HepG2 (cell line): ENCODE data around the gene SH3BP2. TPM values are rescaled to one million over a fixed set of nuclear protein-coding genes. Genes with fewer than 3 reads are reported as not detected.

ENCODE experiments used
- ATAC-seq: fragments of 200-7000 bp; cut with Tn5 transposase; 3 replicates; pipeline ENCODE4 v1.9.1; 2020; ENCODE audit warnings: mild to moderate bottlenecking, moderate library complexity
- Bru-seq: library from RNA; stranded (reverse); fragments of 400-500 nt; gene quantifications from one replicate; lab custom pipeline; 2021; lab: Mats Ljungman, UMichigan
- BruChase-seq, 2 experiments: library from RNA; stranded (reverse); fragments of 400-500 nt; gene quantifications; one replicate each; lab custom pipeline; 2021; lab: Mats Ljungman, UMichigan
- BruUV-seq: library from RNA; stranded (reverse); fragments of 400-500 nt; replicated peaks from 2 replicates; lab custom pipeline; 2021; lab: Mats Ljungman, UMichigan
- CTCF ChIA-PET: fragments of 300-600 bp; formaldehyde crosslinking; extraction: SDS; loops from one replicate; lab custom pipeline; 2021; ENCODE audit warnings: low total read pairs, inconsistent platforms, low intra/inter-chr PET ratio; lab: Yijun Ruan, JAX
- POLR2A ChIA-PET: fragments of 350-600 bp; sonication (Branson Sonifier 250); formaldehyde crosslinking; loops from one replicate; lab custom pipeline; 2020; ENCODE audit warnings: antibody characterized with exemption, inconsistent platforms; lab: Yijun Ruan, JAX
- DNase-seq: peaks from one replicate; pipeline ENCODE4 v3.0.0-alpha.2; 2015; ENCODE audit warnings: low spot score
- FAIRE-seq: peaks from 3 replicates; lab custom pipeline; 2011; peaks lifted over from hg19 to GRCh38; lab: Jason Lieb, UNC
- H2AFZ ChIP-seq: one replicate; pipeline ENCODE4 v1.6.1; 2011; ENCODE audit warnings: low read length, inconsistent platforms
- H3K27ac ChIP-seq: fragments of 300-600 bp; 3 replicates; pipeline ENCODE4 v1.8.0; 2011; ENCODE audit warnings: mixed run types, mild to moderate bottlenecking, mixed read lengths, low read length, inconsistent platforms; ENCODE audit not compliant: insufficient read depth; ENCODE audit errors: extremely low read length
- H3K27me3 ChIP-seq, 2 experiments: fragments of 200-600 bp in 1 of 2; 2 replicates in 1 of 2; 3 replicates in 1 of 2; pipeline versions ENCODE4 v1.6.0 to v1.8.0; 2011; ENCODE audit warnings: low read length in 2 of 2, mild to moderate bottlenecking in 2 of 2, moderate library complexity in 2 of 2, inconsistent platforms in 1 of 2; ENCODE audit not compliant: insufficient read depth in 2 of 2, control insufficient read depth in 1 of 2
- H3K36me3 ChIP-seq, 2 experiments: fragments of 200-600 bp in 1 of 2; replicated peaks in 1 of 2; 2 replicates in 1 of 2; 3 replicates in 1 of 2; pipeline versions ENCODE4 v1.5.1 to v1.8.0; 2011; ENCODE audit warnings: low read length in 2 of 2, inconsistent platforms in 1 of 2; ENCODE audit not compliant: insufficient read depth in 2 of 2, control insufficient read depth in 1 of 2
- H3K4me1 ChIP-seq: 2 replicates; pipeline ENCODE4 v1.5.1; 2012; ENCODE audit warnings: low read length, inconsistent platforms; ENCODE audit not compliant: insufficient read depth
- H3K4me2 ChIP-seq: 2 replicates; pipeline ENCODE4 v1.6.0; 2011; ENCODE audit warnings: low read depth, low read length, inconsistent platforms
- H3K4me3 ChIP-seq, 3 experiments: fragments of 200-600 bp in 1 of 3; sonication (generic), shearing (Covaris generic) in 1 of 3; replicated peaks in 1 of 3; 2 replicates each; pipeline ENCODE4 v1.5.1; 2011 to 2016; ENCODE audit warnings: low read length in 3 of 3, inconsistent platforms in 2 of 3, low read depth in 2 of 3, mild to moderate bottlenecking in 2 of 3, control low read depth in 1 of 3, mixed read lengths in 1 of 3; ENCODE audit not compliant: insufficient read depth in 1 of 3
- H3K79me2 ChIP-seq: one replicate; pipeline ENCODE4 v1.6.1; 2011; ENCODE audit warnings: low read length, inconsistent platforms; ENCODE audit not compliant: insufficient read depth
- H3K9ac ChIP-seq: 2 replicates; pipeline ENCODE4 v1.6.0; 2011; ENCODE audit warnings: mild to moderate bottlenecking, low read depth, low read length, inconsistent platforms; ENCODE audit not compliant: insufficient read depth
- H3K9me3 ChIP-seq: 2 replicates; pipeline ENCODE4 v1.5.1; 2012; ENCODE audit warnings: mild to moderate bottlenecking, low read length
- H4K20me1 ChIP-seq: 2 replicates; pipeline ENCODE4 v1.6.0; 2011; ENCODE audit warnings: inconsistent platforms, mild to moderate bottlenecking, low read length, moderate library complexity; ENCODE audit not compliant: insufficient read depth
- TBX2 ChIP-seq: sonication (generic); formaldehyde crosslinking; IDR thresholded peaks from 2 replicates; pipeline ENCODE4 v1.5.0; 2020; ENCODE audit warnings: missing genetic modification reagents, mild to moderate bottlenecking, borderline replicate concordance
- TEAD2 ChIP-seq: sonication (generic); formaldehyde crosslinking; IDR thresholded peaks from 2 replicates; pipeline ENCODE4 v1.9.0; 2021; ENCODE audit warnings: missing genetic modification reagents
- ZBTB42 ChIP-seq: sonication (generic); formaldehyde crosslinking; IDR thresholded peaks from 2 replicates; pipeline ENCODE4 v1.5.0; 2020; ENCODE audit warnings: mild to moderate bottlenecking, missing genetic modification reagents
- ZNF619 ChIP-seq: sonication (generic); formaldehyde crosslinking; IDR thresholded peaks from 2 replicates; pipeline ENCODE4 v1.4.0; 2020; ENCODE audit warnings: mild to moderate bottlenecking, missing genetic modification reagents
- ZNF878 ChIP-seq: sonication (generic); formaldehyde crosslinking; IDR thresholded peaks from 2 replicates; pipeline ENCODE4 v1.8.1; 2023; ENCODE audit warnings: mild to moderate bottlenecking, missing genetic modification reagents, moderate library complexity
- WGBS: methylation state at CpG from one replicate; pipeline ENCODE4 v1.1.6; 2017; ENCODE audit warnings: low lambda C conversion rate; 5-methylcytosine and 5-hydroxymethylcytosine counted together
- in situ Hi-C: cut with HindIII; loops from 2 replicates; pipeline ENCODE4 v1.10.0; 2017; ENCODE audit warnings: low pct_unique_long_range_greater_than_20kb; ENCODE audit not compliant: extremely low pct_ligation_motif_present
- intact Hi-C: fragments of 100-400 bp; cut with micrococcal nuclease; formaldehyde crosslinking; loops from one replicate; pipeline ENCODE4 v1.10.0; 2022; ENCODE audit not compliant: unreplicated experiment
- long read RNA-seq, 2 experiments: library from RNA in 1 of 2; library from polyadenylated mRNA in 1 of 2; stranded (forward) in 1 of 2; unstranded in 1 of 2; transcript quantifications; one replicate each; pipeline ENCODE4 v2.0.0, GENCODE V29; 2019 to 2022
- polyA minus RNA-seq, 3 experiments: library from RNA; depleted of rRNA, polyadenylated mRNA; stranded (reverse); fragments of >200 nt; gene quantifications; 2 replicates each; pipeline ENCODE4 v1.2.3, GENCODE V29; 2011; ENCODE audit warnings: low replicate concordance in 1 of 3
- polyA plus RNA-seq, 8 experiments: library from polyadenylated mRNA; depleted of rRNA in 3 of 8; stranded (reverse) in 7 of 8; unstranded in 1 of 8; fragments of >200 nt; fragmentation: Illumina TruSeq in 4 of 8; extraction: Trizol in 4 of 8; gene quantifications; 2 replicates each; pipeline versions ENCODE4 v1.2.1 to v1.2.3, GENCODE V29; 2011 to 2016; ENCODE audit warnings: low read depth in 4 of 8, missing spikeins in 1 of 8, mixed read lengths in 1 of 8; ENCODE audit not compliant: insufficient read depth in 1 of 8
- total RNA-seq, 5 experiments: library from RNA; depleted of rRNA; stranded (reverse); fragments of >200 nt; fragmentation: Illumina TruSeq; extraction: Trizol; gene quantifications; 2 replicates each; pipeline ENCODE4 v1.2.3, GENCODE V29; 2016; ENCODE audit warnings: low read depth in 1 of 5
- TF ChIP-seq, protein P1 (sequence below): IDR thresholded peaks from 2 replicates; pipeline ENCODE4 v1.6.1; 2016
- TF ChIP-seq, protein P2 (sequence below): sonication (generic); formaldehyde crosslinking; IDR thresholded peaks from 2 replicates; pipeline ENCODE4 v1.4.0; 2020; ENCODE audit warnings: missing genetic modification reagents, borderline replicate concordance

The SH3BP2 gene, protein sequence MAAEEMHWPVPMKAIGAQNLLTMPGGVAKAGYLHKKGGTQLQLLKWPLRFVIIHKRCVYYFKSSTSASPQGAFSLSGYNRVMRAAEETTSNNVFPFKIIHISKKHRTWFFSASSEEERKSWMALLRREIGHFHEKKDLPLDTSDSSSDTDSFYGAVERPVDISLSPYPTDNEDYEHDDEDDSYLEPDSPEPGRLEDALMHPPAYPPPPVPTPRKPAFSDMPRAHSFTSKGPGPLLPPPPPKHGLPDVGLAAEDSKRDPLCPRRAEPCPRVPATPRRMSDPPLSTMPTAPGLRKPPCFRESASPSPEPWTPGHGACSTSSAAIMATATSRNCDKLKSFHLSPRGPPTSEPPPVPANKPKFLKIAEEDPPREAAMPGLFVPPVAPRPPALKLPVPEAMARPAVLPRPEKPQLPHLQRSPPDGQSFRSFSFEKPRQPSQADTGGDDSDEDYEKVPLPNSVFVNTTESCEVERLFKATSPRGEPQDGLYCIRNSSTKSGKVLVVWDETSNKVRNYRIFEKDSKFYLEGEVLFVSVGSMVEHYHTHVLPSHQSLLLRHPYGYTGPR
- total RNA-seq (2016; rRNA removed; fragmentation: Illumina TruSeq; extraction: Trizol) (7.0 and 16.9 TPM in 2 replicates), polyA plus RNA-seq (2011; rRNA removed) (34.5 and 38.6 TPM in 2 replicates), polyA minus RNA-seq (2011; rRNA and poly(A)+ RNA removed; ENCODE audit: low replicate concordance) (33.1 and 43.4 TPM in 2 replicates), Bru-seq, nascent RNA (percentile 68 among the genes with signal in this experiment), BruChase-seq, experiment 1, labeled RNA remaining after a 6-hour chase (percentile 85 among the genes with signal in this experiment), BruChase-seq, experiment 2, labeled RNA remaining after a 2-hour chase (percentile 80 among the genes with signal in this experiment)
- total RNA-seq (2016; cell fraction: cytosol; rRNA removed; fragmentation: Illumina TruSeq; extraction: Trizol; ENCODE audit: low read depth): 8.3 and 8.9 TPM in 2 replicates
- 6.0 and 17.5 TPM in 2 replicates for total RNA-seq (2016; cell fraction: insoluble cytoplasmic fraction; rRNA removed; fragmentation: Illumina TruSeq; extraction: Trizol)
- total RNA-seq (2016; cell fraction: membrane; rRNA removed; fragmentation: Illumina TruSeq; extraction: Trizol): 10.1 and 13.2 TPM in 2 replicates
- total RNA-seq (2016; cell fraction: nucleus; rRNA removed; fragmentation: Illumina TruSeq; extraction: Trizol): 24.2 and 26.2 TPM in 2 replicates
- polyA plus RNA-seq (2011; cell fraction: cytosol; rRNA removed): 9.0 and 10.4 TPM in 2 replicates
- polyA plus RNA-seq (2011; cell fraction: nucleus; rRNA removed): 190 and 200 TPM in 2 replicates
- polyA plus RNA-seq (2012): 8.5 and 20.0 TPM in 2 replicates
- 8.6 and 9.1 TPM in 2 replicates for polyA plus RNA-seq (2016; cell fraction: cytosol; fragmentation: Illumina TruSeq; extraction: Trizol; ENCODE audit: low read depth)
- 8.9 and 10.1 TPM in 2 replicates for polyA plus RNA-seq (2016; cell fraction: insoluble cytoplasmic fraction; fragmentation: Illumina TruSeq; extraction: Trizol; ENCODE audit: low read depth)
- 12.6 and 15.4 TPM in 2 replicates for polyA plus RNA-seq (2016; cell fraction: membrane; fragmentation: Illumina TruSeq; extraction: Trizol; ENCODE audit: low read depth)
- polyA plus RNA-seq (2016; cell fraction: nucleus; fragmentation: Illumina TruSeq; extraction: Trizol; ENCODE audit: insufficient read depth, low read depth): 68.6 and 68.9 TPM in 2 replicates
- 8.4 and 8.5 TPM in 2 replicates for polyA minus RNA-seq (2011; cell fraction: cytosol; rRNA and poly(A)+ RNA removed)
- 60.7 and 63.2 TPM in 2 replicates for polyA minus RNA-seq (2011; cell fraction: nucleus; rRNA and poly(A)+ RNA removed)
- long read RNA-seq, experiment 1, partial matches to known transcripts: 3 of 8 reads
- long read RNA-seq, experiment 1, other reads (novel, unspliced or antisense): 4 of 8 reads
- long read RNA-seq, experiment 2, transcript SH3BP2-204 (13 exons, 2,265 nt): major isoform, 14 of 72 reads
- long read RNA-seq, experiment 2, partial matches to known transcripts: 10 of 72 reads
- long read RNA-seq, experiment 2, other reads (novel, unspliced or antisense): 46 of 72 reads

DNA sequence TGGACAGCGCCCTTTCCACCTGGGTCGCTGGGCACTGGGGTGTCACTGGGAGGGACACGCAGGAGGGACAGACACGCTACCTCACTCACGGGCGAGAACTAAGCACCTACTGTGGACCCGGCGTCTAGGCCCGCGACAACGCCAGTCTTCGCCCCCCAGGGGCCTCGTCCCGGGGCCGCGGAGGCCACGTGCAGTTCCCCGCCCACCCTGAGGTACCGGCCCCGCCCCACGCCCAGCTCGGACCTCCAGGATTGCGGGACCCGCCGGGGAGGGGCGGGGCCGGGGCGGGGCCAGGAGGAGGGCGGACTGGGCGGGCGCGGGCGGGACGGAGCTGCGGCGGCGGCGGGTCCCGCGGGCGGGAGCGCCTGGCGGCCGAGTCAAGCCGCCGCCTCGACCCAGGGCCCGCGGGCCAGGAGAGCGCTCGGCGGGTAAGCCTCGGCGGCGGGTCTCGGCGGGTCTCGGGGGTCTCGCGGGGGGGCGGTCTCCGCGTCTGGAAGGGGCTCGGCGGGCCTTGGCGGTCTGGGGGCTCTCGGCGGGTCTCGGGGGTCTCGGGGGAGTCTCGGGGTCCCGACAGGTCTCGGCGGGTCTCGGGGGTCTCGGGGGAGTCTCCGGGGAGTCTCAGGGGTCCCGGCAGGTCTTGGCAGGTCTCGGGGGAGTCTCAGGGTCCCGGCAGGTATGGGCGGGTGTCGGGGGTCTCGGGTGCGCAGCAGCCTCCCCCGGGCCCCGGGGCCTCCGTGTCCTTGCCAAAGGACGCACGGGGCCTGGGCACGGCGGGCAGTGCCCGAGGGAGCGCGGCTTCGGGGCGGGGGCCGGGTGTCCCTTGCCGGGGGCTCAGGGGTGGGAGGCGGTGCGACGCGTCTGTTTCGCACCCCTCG lies at the start of gene SH3BP2:
TSS of gene SH3BP2 (plus strand) at position 375 of the 875 bp plus-strand sequence. CDS start 27,533 bp downstream, outside the sequence.
- Histone ChIP-seq H3K9ac (peak within 1 kb of the TSS; percentile 68), H3K4me2 (peak within 1 kb of the TSS; percentile 88), H3K27me3 (no peaks in the 10 kb centered on the region), H3K79me2 (peaks cover 35% of the 10 kb centered on the region), H2AFZ (no peak within 1 kb of the TSS), H3K27ac (peak within 1 kb of the TSS; percentile 67), H4K20me1 (no peaks in the 10 kb centered on the region), H3K4me3 (peak within 1 kb of the TSS; percentile 66 to 75 (median 75)), H3K36me3 (peaks cover 1 to 11% of the 10 kb centered on the region in 2 experiments; a peak in 2 of 5 replicates), H3K4me1 (peaks cover 93% of the 10 kb centered on the region), H3K9me3 (no peaks in the 10 kb centered on the region)
- in situ Hi-C loops: loop anchor here (5.0 kb wide), 1 partner anchor 36 kb away; the partner anchor contains the start of gene TNIP2
- intact Hi-C loops: loop anchor here (5.0 kb wide), 1 partner anchor 49 kb away; the partner anchor contains the start of gene ADD1
- DNase-seq (peak; percentile 63), ATAC-seq (peak; percentile 41), FAIRE-seq (no peak)
- CTCF ChIA-PET: no interaction called here
- POLR2A ChIA-PET: interaction anchor here (0.5 to 5.7 kb wide), 9 partner anchors 7 to 257 kb away, joined by 3 to 65 read pairs (median 4); partner anchors contain the start of genes FAM193A and TNIP2
- no TSS peak for BruUV-seq
- WGBS: no CpG with 5 or more reads among the region's 104 CpGs
- TF ChIP-seq, protein P1, sequence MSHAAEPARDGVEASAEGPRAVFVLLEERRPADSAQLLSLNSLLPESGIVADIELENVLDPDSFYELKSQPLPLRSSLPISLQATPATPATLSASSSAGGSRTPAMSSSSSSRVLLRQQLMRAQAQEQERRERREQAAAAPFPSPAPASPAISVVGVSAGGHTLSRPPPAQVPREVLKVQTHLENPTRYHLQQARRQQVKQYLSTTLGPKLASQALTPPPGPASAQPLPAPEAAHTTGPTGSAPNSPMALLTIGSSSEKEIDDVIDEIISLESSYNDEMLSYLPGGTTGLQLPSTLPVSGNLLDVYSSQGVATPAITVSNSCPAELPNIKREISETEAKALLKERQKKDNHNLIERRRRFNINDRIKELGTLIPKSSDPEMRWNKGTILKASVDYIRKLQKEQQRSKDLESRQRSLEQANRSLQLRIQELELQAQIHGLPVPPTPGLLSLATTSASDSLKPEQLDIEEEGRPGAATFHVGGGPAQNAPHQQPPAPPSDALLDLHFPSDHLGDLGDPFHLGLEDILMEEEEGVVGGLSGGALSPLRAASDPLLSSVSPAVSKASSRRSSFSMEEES: 0 out of 2 replicates have a peak, but pooled peaks have one; percentile 55
- TF ChIP-seq ZNF619 (CRISPR knock-in tag) (no peak), ZNF878 (CRISPR knock-in tag) (peak; percentile 48; the same call in 1 of the 2 replicates), ZBTB42 (no peak), TEAD2 (CRISPR knock-in tag) (0 out of 2 replicates have a peak, but pooled peaks have one; percentile 34), TBX2 (CRISPR knock-in tag) (peak; percentile 52; the same call in 1 of the 2 replicates)
- TF ChIP-seq, protein P2, sequence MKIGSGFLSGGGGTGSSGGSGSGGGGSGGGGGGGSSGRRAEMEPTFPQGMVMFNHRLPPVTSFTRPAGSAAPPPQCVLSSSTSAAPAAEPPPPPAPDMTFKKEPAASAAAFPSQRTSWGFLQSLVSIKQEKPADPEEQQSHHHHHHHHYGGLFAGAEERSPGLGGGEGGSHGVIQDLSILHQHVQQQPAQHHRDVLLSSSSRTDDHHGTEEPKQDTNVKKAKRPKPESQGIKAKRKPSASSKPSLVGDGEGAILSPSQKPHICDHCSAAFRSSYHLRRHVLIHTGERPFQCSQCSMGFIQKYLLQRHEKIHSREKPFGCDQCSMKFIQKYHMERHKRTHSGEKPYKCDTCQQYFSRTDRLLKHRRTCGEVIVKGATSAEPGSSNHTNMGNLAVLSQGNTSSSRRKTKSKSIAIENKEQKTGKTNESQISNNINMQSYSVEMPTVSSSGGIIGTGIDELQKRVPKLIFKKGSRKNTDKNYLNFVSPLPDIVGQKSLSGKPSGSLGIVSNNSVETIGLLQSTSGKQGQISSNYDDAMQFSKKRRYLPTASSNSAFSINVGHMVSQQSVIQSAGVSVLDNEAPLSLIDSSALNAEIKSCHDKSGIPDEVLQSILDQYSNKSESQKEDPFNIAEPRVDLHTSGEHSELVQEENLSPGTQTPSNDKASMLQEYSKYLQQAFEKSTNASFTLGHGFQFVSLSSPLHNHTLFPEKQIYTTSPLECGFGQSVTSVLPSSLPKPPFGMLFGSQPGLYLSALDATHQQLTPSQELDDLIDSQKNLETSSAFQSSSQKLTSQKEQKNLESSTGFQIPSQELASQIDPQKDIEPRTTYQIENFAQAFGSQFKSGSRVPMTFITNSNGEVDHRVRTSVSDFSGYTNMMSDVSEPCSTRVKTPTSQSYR (CRISPR knock-in tag): peak; percentile 33; the same call in 1 of the 2 replicates
